MM.1S (cell line): Measurements from ENCODE around the gene TBC1D19.

Source experiments
- EZH2phosphoT487 ChIP-seq: fragments of 300-600 bp; sonication (generic); IDR thresholded peaks from 2 replicates; pipeline ENCODE4 v1.6.1; 2018; ENCODE audit warnings: antibody characterized with exemption, low read length
- TF ChIP-seq, protein P1 (sequence below): fragments of 300-600 bp; sonication (generic); IDR thresholded peaks from 2 replicates; pipeline ENCODE4 v1.5.1; 2016; ENCODE audit warnings: antibody characterized with exemption, low read length, mixed read lengths

- TF ChIP-seq, protein P1, sequence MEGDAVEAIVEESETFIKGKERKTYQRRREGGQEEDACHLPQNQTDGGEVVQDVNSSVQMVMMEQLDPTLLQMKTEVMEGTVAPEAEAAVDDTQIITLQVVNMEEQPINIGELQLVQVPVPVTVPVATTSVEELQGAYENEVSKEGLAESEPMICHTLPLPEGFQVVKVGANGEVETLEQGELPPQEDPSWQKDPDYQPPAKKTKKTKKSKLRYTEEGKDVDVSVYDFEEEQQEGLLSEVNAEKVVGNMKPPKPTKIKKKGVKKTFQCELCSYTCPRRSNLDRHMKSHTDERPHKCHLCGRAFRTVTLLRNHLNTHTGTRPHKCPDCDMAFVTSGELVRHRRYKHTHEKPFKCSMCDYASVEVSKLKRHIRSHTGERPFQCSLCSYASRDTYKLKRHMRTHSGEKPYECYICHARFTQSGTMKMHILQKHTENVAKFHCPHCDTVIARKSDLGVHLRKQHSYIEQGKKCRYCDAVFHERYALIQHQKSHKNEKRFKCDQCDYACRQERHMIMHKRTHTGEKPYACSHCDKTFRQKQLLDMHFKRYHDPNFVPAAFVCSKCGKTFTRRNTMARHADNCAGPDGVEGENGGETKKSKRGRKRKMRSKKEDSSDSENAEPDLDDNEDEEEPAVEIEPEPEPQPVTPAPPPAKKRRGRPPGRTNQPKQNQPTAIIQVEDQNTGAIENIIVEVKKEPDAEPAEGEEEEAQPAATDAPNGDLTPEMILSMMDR, result no peak
- no peak for TF ChIP-seq EZH2phosphoT487
Observed at GRCh38 chr4:26764231-26764630, 180.3 kb downstream of the TBC1D19 start.
